DMS 273 (cell line): Measurements from ENCODE around the gene CHRNE.
"Not testable (repeated sequence)": the region's sequence is repeated elsewhere in the genome, so short reads cannot be mapped to it uniquely, and the experiment has no call there.

Experiments
- DNase-seq: peaks from one replicate; lab custom pipeline; 2025; ENCODE audit not compliant: unreplicated experiment; lab: John Stamatoyannopoulos, UW

Gene CHRNE

GRCh38 chr17:4857347-4857746 is 45.6 kb downstream of the CHRNE start:
- not testable (repeated sequence) for DNase-seq

GRCh38 chr17:4856937-4857314 is 46.0 kb downstream of the CHRNE start:
- DNase-seq = no peak

- no peak for DNase-seq
These were observed 46.5 kb downstream of the CHRNE start for GRCh38 chr17:4856271-4856936.

GRCh38 chr17:4854111-4854681 is 48.7 kb downstream of the CHRNE start:
- DNase-seq = peak; percentile 46

- no peak for DNase-seq
These were observed 49.7 kb downstream of the CHRNE start for GRCh38 chr17:4853208-4853671.

- DNase-seq = peak; percentile 45
These were observed 50.2 kb downstream of the CHRNE start for GRCh38 chr17:4852567-4853207.

GRCh38 chr17:4851084-4851483 is 51.8 kb downstream of the CHRNE start:
- no peak for DNase-seq

GRCh38 chr17:4850246-4850645 is 52.7 kb downstream of the CHRNE start:
- no peak for DNase-seq

- DNase-seq = no peak
These were observed 53.8 kb downstream of the CHRNE start for GRCh38 chr17:4849011-4849536.
